T-cell (primary cell): ENCODE results near the gene PDE7B. TPM values are rescaled to one million over a fixed set of nuclear protein-coding genes. Genes with fewer than 3 reads are reported as not detected.

ENCODE experiments used
- ATAC-seq, 4 experiments: fragments of 200-7000 bp in 3 of 4; fragments of 150-1000 bp in 1 of 4; cut with Tn5 transposase; replicated peaks in 1 of 4; 1 replicate in 3 of 4; 2 replicates in 1 of 4; pipeline ENCODE4 v1.10.0; 2021; ENCODE audit warnings: moderate library complexity in 3 of 4, mild to moderate bottlenecking in 2 of 4, moderate number of reproducible peaks in 1 of 4
- CTCF ChIA-PET, 2 donors: fragments of 300-600 bp; sonication (Branson Sonifier 250); formaldehyde crosslinking; loops; one replicate each; lab custom pipeline; 2022; ENCODE audit warnings: antibody characterized with exemption in 2 of 2; lab: Charles Lee
- POLR2A ChIA-PET, 2 donors: fragments of 300-600 bp; sonication (Branson Sonifier 250); formaldehyde crosslinking; loops; one replicate each; lab custom pipeline; 2022; ENCODE audit warnings: antibody characterized with exemption in 2 of 2; lab: Charles Lee
- DNase-seq, 35 experiments: peaks; one replicate each; pipeline versions ENCODE4 v3.0.0 to v3.0.0-alpha.2; 2013 to 2023
- H3K27ac ChIP-seq: one replicate; pipeline ENCODE4 v1.5.1; 2013; ENCODE audit warnings: low read length
- H3K27me3 ChIP-seq, 2 experiments: replicated peaks in 1 of 2; 1 replicate in 1 of 2; 2 replicates in 1 of 2; pipeline versions ENCODE4 v1.6.1 to v1.7.0; 2013; ENCODE audit warnings: low read length in 1 of 2, mixed read lengths in 1 of 2; ENCODE audit not compliant: control insufficient read depth in 2 of 2, insufficient read depth in 2 of 2; ENCODE audit errors: extremely low read depth in 1 of 2
- H3K36me3 ChIP-seq, 2 donors: 1 replicate in 1 of 2; 2 replicates in 1 of 2; pipeline versions ENCODE4 v1.6.1 to v1.7.0; 2013; ENCODE audit warnings: low read length in 1 of 2; ENCODE audit not compliant: control insufficient read depth in 2 of 2, insufficient read depth in 1 of 2; ENCODE audit errors: extremely low read depth in 1 of 2
- H3K4me1 ChIP-seq, 2 experiments: 1 replicate in 1 of 2; 2 replicates in 1 of 2; pipeline versions ENCODE4 v1.6.1 to v1.7.0; 2013; ENCODE audit warnings: low read length in 2 of 2, mixed read lengths in 1 of 2; ENCODE audit not compliant: insufficient read depth in 2 of 2, control insufficient read depth in 1 of 2; ENCODE audit errors: extremely low read depth in 1 of 2
- H3K4me3 ChIP-seq, 2 donors: 1 replicate in 1 of 2; 2 replicates in 1 of 2; pipeline versions ENCODE4 v1.5.1 to v1.7.0; 2013; ENCODE audit warnings: mild to moderate bottlenecking in 2 of 2, low read length in 1 of 2, moderate library complexity in 1 of 2; ENCODE audit not compliant: control insufficient read depth in 1 of 2; ENCODE audit errors: extremely low read depth in 1 of 2
- H3K9me3 ChIP-seq: 2 replicates; pipeline ENCODE4 v1.7.0; 2013
- H3K27ac Mint-ChIP-seq, 2 donors: one replicate each; pipeline ENCODE4 v1.8.0; 2020 to 2021; ENCODE audit warnings: mild to moderate bottlenecking in 2 of 2, mixed read lengths in 2 of 2
- H3K27me3 Mint-ChIP-seq, 2 donors: one replicate each; pipeline ENCODE4 v1.8.0; 2021 to 2022; ENCODE audit warnings: mixed read lengths in 2 of 2
- H3K36me3 Mint-ChIP-seq: one replicate; pipeline ENCODE4 v1.8.0; 2021; ENCODE audit warnings: mixed read lengths
- H3K4me1 Mint-ChIP-seq, 3 donors: one replicate each; pipeline ENCODE4 v1.8.0; 2020 to 2022; ENCODE audit warnings: mixed read lengths in 3 of 3, mild to moderate bottlenecking in 1 of 3
- H3K4me3 Mint-ChIP-seq, 3 donors: one replicate each; pipeline ENCODE4 v1.8.0; 2020 to 2022; ENCODE audit warnings: mild to moderate bottlenecking in 3 of 3, mixed read lengths in 3 of 3, moderate library complexity in 3 of 3
- H3K9me3 Mint-ChIP-seq, 3 donors: one replicate each; pipeline ENCODE4 v1.8.0; 2020 to 2022; ENCODE audit warnings: mixed read lengths in 3 of 3
- WGBS: methylation state at CpG from one replicate; pipeline ENCODE4 v1.1.5; 2013; ENCODE audit warnings: missing lambda C conversion rate; ENCODE audit not compliant: insufficient coverage; 5-methylcytosine and 5-hydroxymethylcytosine counted together
- total RNA-seq, 35 experiments: library from RNA in 6 of 35; stranded (reverse) in 6 of 35; fragments of 120-200 nt in 1 of 35; gene quantifications; one replicate each; pipeline versions ENCODE4 v1.2.1 to v1.2.4 and lab custom pipeline; 2013 to 2026

The PDE7B gene
- total RNA-seq, 5 donors from 2014 or later (not counting 1 experiment from before 2014, with no cell fraction given) = 0.35 to 1.5 (median 0.69) TPM

DNA sequence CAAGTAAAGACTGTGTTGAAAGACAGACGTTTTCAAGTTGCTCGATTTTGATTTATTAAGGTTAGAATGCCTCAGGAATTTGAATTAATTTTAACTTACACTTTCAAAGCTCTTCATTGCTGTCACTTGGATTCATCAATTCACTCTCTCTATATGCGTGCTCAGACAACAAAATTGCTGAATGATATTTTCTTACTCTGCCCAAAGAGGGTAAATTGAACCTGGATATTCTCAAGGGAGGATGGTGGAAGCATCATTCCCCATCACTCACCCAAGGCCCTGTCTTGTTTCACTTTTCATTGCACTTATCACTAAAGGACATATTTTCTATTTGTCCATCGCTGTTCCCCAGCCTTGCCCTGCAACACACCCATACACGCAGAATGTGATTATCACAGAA is 102.3 kb downstream of the PDE7B start:
- POLR2A ChIA-PET = no interaction called here
- no peaks in the 10 kb centered on the region for H3K36me3 ChIP-seq
- CTCF ChIA-PET = interaction anchor here in 1 of 2 donors (1.1 kb wide), 1 partner anchor 15 kb away, joined by 3 read pairs; no protein-coding TSS in a partner anchor
- no peaks in the 10 kb centered on the region for H3K4me1 ChIP-seq
- Mint-ChIP-seq H3K9me3 (no peaks in the 10 kb centered on the region), H3K27me3 (peaks cover 0 to 3% of the 10 kb centered on the region in 2 donors), H3K27ac (no peak overlapping the region), H3K4me1 (no peaks in the 10 kb centered on the region), H3K4me3 (no peak overlapping the region), H3K36me3 (no peaks in the 10 kb centered on the region)
- no CpG with 5 or more reads among the region's 5 CpGs for WGBS
- no peak overlapping the region for H3K27ac ChIP-seq
- ATAC-seq (no peak), DNase-seq (no peak)
- no peaks in the 10 kb centered on the region for H3K27me3 ChIP-seq
- H3K9me3 ChIP-seq = no peaks in the 10 kb centered on the region
- no peak overlapping the region for H3K4me3 ChIP-seq

DNA sequence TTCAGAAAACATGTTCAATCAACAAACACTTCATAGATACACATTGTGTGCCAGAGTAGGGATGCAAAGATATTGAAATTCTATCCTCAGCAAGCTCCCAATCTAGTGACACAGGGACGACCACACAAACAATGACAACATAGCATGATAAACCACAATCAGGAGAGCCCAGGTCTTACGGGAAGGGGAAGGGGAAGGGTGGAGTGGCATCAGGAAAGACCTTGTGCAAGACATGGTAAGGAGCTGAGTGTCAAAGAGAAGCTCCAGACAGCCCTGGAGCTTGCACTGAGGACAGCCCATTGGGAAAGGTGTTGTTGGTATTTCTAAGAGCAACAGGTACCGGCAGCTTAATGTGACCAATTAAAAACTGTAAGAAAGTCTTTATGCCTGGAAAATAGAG is 103.6 kb downstream of the PDE7B start:
- H3K4me3 Mint-ChIP-seq = no peak overlapping the region
- no peaks in the 10 kb centered on the region for H3K9me3 ChIP-seq
- ChIA-PET POLR2A (no interaction called here), CTCF (interaction anchor here in 1 of 2 donors (1.2 kb wide), 1 partner anchor 46 kb away, joined by 3 read pairs; no protein-coding TSS in a partner anchor)
- no peaks in the 10 kb centered on the region for H3K27me3 ChIP-seq
- no peaks in the 10 kb centered on the region for H3K9me3 Mint-ChIP-seq
- H3K36me3 Mint-ChIP-seq = no peaks in the 10 kb centered on the region
- H3K4me3 ChIP-seq = no peak overlapping the region
- H3K4me1 Mint-ChIP-seq = no peaks in the 10 kb centered on the region
- ATAC-seq (no peak), DNase-seq (no peak)
- no peaks in the 10 kb centered on the region for H3K36me3 ChIP-seq
- no CpG with 5 or more reads among the region's 3 CpGs for WGBS
- no peaks in the 10 kb centered on the region for H3K27me3 Mint-ChIP-seq
- H3K27ac ChIP-seq = no peak overlapping the region
- no peaks in the 10 kb centered on the region for H3K4me1 ChIP-seq
- no peak overlapping the region for H3K27ac Mint-ChIP-seq

DNA sequence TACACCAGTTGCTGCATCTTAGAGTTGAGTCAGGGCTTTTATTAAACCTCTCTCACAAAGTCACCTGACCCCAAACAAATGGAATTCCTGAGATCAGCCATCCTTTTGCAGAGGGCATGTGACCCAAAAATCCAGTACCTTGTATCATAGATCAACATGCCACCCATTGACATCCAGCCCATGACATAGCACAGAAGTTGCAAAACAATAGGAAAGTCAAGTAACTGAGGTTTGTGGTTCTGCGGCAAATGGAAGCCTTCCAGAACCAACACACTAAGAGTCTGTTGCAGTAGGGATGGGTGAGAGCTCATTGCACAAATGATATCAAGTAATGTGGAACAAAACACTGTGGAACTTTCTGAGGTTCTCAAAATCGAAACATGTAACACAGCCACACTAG is 111.2 kb downstream of the PDE7B start:
- H3K27me3 Mint-ChIP-seq = no peaks in the 10 kb centered on the region
- Histone ChIP-seq H3K9me3 (no peaks in the 10 kb centered on the region), H3K4me1 (no peaks in the 10 kb centered on the region), H3K4me3 (no peak overlapping the region), H3K27ac (no peak overlapping the region), H3K27me3 (no peaks in the 10 kb centered on the region), H3K36me3 (peaks cover 0 to 5% of the 10 kb centered on the region in 2 donors)
- POLR2A ChIA-PET = no interaction called here
- ATAC-seq (no peak), DNase-seq (no peak)
- no peak overlapping the region for H3K4me3 Mint-ChIP-seq
- no peaks in the 10 kb centered on the region for H3K4me1 Mint-ChIP-seq
- CTCF ChIA-PET = interaction anchor here in 1 of 2 donors (0.7 kb wide), 1 partner anchor 13 kb away, joined by 3 read pairs; no protein-coding TSS in a partner anchor
- 100% methylated on average over 1 of the region's 2 CpGs for WGBS
- peaks cover 9 to 13% (median 11%) of the 10 kb centered on the region in 3 donors for H3K9me3 Mint-ChIP-seq
- H3K36me3 Mint-ChIP-seq = no peaks in the 10 kb centered on the region
- H3K27ac Mint-ChIP-seq = no peak overlapping the region

DNA sequence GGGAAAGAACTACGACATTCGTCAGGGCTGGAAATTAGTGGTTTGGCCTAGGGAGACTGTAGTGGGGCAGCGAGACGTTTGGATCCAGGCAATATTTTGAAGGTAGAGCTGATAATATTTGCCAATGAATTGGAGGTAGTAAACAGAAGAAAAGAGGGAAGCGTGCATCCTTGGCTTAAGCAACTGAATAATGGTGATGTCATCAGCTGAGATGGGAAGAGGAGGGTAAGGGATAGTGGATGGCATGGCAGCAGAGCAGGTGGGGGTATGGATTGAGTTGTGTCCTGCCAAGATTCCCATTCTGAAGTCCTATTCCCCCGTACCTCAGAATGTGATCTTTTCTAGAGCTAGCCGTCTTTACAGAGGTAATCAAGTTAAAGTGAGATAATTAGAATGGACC is 119.2 kb downstream of the PDE7B start:
- POLR2A ChIA-PET = no interaction called here
- H3K4me3 ChIP-seq = no peak overlapping the region
- CTCF ChIA-PET = no interaction called here
- peaks cover 0 to 3% (median 0%) of the 10 kb centered on the region in 3 donors for H3K9me3 Mint-ChIP-seq
- 90% methylated on average over 5 of the region's 7 CpGs for WGBS
- no peak overlapping the region for H3K4me3 Mint-ChIP-seq
- H3K27ac Mint-ChIP-seq = no peak overlapping the region
- no peaks in the 10 kb centered on the region for H3K4me1 ChIP-seq
- no peak for ATAC-seq
- H3K4me1 Mint-ChIP-seq = no peaks in the 10 kb centered on the region
- DNase-seq = no peak
- no peaks in the 10 kb centered on the region for H3K27me3 Mint-ChIP-seq
- no peaks in the 10 kb centered on the region for H3K9me3 ChIP-seq
- H3K27me3 ChIP-seq = no peaks in the 10 kb centered on the region
- H3K36me3 Mint-ChIP-seq = no peaks in the 10 kb centered on the region
- no peaks in the 10 kb centered on the region for H3K36me3 ChIP-seq
- no peak overlapping the region for H3K27ac ChIP-seq

DNA sequence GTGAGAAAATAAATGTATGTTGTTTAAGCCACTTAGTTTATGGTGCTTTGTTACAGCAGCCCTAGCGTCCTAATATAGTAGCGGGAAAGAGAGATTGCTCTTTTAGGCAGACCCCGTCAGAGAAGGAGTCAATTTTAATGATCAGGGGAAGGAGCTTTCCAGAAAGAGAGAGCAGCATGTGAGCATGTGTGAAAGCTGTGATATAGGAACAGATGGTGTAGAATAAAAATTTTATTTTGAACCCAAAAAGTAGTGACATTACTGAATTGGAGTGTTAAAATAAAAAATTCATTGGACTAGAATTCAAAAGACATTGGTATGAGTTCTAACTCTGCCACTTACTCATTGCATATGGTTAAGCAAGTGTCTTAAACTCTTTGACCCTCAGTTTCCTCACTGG is 119.8 kb downstream of the PDE7B start:
- Histone ChIP-seq H3K27ac (no peak overlapping the region), H3K36me3 (no peaks in the 10 kb centered on the region), H3K27me3 (no peaks in the 10 kb centered on the region), H3K9me3 (no peaks in the 10 kb centered on the region), H3K4me1 (no peaks in the 10 kb centered on the region), H3K4me3 (no peak overlapping the region)
- Mint-ChIP-seq H3K4me1 (no peaks in the 10 kb centered on the region), H3K27me3 (no peaks in the 10 kb centered on the region), H3K4me3 (no peak overlapping the region), H3K36me3 (no peaks in the 10 kb centered on the region), H3K27ac (no peak overlapping the region), H3K9me3 (peaks cover 0 to 3% (median 0%) of the 10 kb centered on the region in 3 donors)
- ChIA-PET POLR2A (no interaction called here), CTCF (no interaction called here)
- WGBS = 94% methylated on average over 3 of the region's 3 CpGs
- DNase-seq (no peak), ATAC-seq (no peak)

DNA sequence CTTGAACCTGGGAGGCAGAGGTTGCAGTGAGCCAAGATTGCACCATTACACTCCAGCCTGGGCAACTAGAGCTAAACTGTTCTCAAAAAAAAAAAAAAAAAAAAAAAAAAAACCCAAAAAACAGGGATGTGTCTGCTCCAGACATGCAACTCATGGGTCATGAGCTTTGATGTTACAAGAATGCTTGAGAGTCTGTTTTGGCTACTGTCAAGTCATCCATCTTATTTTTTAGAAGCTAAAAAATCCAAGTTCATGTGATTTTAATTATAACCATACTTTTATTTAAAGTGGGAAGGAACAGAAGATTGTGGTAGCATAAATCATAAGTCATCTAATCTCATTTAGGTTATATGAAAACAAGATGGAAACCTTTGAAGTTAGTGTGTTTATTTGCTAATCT is 120.6 kb downstream of the PDE7B start:
- ChIA-PET CTCF (interaction anchor here in 1 of 2 donors (0.7 kb wide), 1 partner anchor 179 kb away, joined by 7 read pairs; no protein-coding TSS in a partner anchor), POLR2A (no interaction called here)
- Mint-ChIP-seq H3K9me3 (peaks cover 0 to 3% (median 0%) of the 10 kb centered on the region in 3 donors), H3K4me3 (no peak overlapping the region), H3K4me1 (no peaks in the 10 kb centered on the region), H3K27ac (no peak overlapping the region), H3K27me3 (no peaks in the 10 kb centered on the region), H3K36me3 (no peaks in the 10 kb centered on the region)
- no peak for ATAC-seq
- H3K4me3 ChIP-seq = no peak overlapping the region
- DNase-seq = no peak
- no peaks in the 10 kb centered on the region for H3K36me3 ChIP-seq
- no peak overlapping the region for H3K27ac ChIP-seq
- no peaks in the 10 kb centered on the region for H3K9me3 ChIP-seq
- H3K4me1 ChIP-seq = no peaks in the 10 kb centered on the region
- H3K27me3 ChIP-seq = no peaks in the 10 kb centered on the region

DNA sequence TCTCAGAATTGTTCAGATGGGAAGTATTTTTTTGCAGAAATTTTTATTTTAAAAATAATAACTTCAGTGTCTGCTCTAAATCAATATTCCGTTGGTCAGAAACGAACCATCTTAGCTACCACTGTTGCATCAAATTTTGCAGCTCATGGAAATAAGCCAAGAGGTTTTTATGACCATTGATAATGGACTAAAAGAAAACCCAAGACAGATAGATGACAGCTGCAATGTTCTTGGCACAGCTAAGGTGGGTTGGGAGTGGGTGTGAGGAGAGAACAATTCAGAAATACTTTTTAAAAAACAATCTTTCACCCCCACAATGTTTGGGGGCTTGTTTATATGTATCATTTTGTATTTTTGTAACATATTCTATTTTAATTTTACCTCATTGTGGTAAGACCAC is 121.1 kb downstream of the PDE7B start:
- ATAC-seq (no peak), DNase-seq (no peak)
- H3K9me3 ChIP-seq = no peaks in the 10 kb centered on the region
- no peaks in the 10 kb centered on the region for H3K36me3 ChIP-seq
- ChIA-PET CTCF (interaction anchor here (0.6 to 0.7 kb wide), 2 partner anchors 179 to 232 kb away, joined by 3 to 7 read pairs; no protein-coding TSS in a partner anchor), POLR2A (no interaction called here)
- H3K4me3 ChIP-seq = no peak overlapping the region
- H3K4me1 ChIP-seq = no peaks in the 10 kb centered on the region
- no peak overlapping the region for H3K27ac ChIP-seq
- Mint-ChIP-seq H3K27ac (no peak overlapping the region), H3K27me3 (no peaks in the 10 kb centered on the region), H3K9me3 (peaks cover 0 to 3% (median 0%) of the 10 kb centered on the region in 3 donors), H3K4me1 (no peaks in the 10 kb centered on the region), H3K4me3 (no peak overlapping the region), H3K36me3 (no peaks in the 10 kb centered on the region)
- H3K27me3 ChIP-seq = no peaks in the 10 kb centered on the region
- no CpG with 5 or more reads among the region's 2 CpGs for WGBS
